Measurements from ENCODE around the gene SEMA6A.
A peak's percentile ranks its signal among the peaks of the same experiment; 100 is the strongest.
"Not testable (repeated sequence)": the region's sequence is repeated elsewhere in the genome, so short reads cannot be mapped to it uniquely, and the experiment has no call there.

Gene SEMA6A

DNA sequence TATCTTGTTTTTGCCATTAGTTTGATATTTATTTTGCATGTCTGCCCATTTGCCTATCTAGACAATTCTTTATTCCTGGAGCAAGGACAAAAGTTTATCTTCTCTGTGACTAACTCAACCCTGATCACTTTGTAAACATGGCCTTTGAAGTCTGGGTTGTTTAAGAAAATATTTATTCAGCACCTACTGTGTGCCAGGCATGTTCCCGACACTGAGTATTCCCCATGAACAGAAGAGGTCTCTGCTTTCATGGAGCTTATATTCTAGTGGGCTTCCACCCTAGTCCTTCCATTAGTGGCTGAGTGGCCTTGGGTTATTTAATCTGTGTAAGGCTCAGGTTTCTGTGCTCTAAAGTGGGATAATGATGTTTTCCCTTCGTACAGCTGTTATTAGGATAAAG lies 49.7 kb downstream of the SEMA6A start:
- DNase-seq: no peak

DNA sequence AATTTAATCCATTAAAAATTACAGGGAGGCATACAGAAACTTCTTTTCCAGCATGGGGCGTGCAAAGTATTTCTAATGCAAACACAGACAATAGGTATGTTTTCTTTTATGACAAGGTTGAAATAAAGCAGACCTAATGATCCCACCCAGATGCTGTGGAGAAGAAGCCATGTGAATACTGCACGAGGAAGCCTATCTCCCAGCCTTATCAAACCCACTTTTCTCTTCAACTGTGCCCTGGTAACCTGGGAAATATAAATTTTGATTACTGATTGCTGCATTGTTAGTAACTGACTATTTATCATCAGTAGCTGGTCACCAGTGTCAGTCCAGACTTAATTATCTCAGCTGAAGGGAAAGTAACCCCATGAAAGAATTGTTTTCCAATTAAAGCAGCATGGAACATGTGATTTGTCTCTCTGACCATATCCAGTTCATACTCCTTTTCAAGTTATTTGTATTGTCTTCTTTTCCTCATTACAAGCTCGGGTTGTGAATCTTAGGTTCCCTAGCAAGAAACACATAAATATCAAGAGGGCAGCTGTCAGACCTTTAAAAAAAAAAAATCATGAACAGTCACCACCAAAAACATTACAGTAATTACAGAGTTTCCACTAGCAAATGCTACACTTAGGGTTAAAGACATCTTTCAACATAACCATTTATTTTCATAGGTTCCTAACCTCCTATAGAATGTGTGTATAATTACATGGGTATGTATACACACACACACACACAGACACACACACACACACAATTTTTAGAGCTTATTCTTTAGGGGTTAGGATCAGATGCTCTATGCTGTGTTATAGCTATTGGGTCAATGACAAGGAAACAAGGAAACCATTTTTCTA lies 50.3 kb downstream of the SEMA6A start:
- DNase-seq: no peak

GRCh38 chr5:116523182-116523581 lies 51.4 kb downstream of the SEMA6A start:
- not testable (repeated sequence) for DNase-seq

DNA sequence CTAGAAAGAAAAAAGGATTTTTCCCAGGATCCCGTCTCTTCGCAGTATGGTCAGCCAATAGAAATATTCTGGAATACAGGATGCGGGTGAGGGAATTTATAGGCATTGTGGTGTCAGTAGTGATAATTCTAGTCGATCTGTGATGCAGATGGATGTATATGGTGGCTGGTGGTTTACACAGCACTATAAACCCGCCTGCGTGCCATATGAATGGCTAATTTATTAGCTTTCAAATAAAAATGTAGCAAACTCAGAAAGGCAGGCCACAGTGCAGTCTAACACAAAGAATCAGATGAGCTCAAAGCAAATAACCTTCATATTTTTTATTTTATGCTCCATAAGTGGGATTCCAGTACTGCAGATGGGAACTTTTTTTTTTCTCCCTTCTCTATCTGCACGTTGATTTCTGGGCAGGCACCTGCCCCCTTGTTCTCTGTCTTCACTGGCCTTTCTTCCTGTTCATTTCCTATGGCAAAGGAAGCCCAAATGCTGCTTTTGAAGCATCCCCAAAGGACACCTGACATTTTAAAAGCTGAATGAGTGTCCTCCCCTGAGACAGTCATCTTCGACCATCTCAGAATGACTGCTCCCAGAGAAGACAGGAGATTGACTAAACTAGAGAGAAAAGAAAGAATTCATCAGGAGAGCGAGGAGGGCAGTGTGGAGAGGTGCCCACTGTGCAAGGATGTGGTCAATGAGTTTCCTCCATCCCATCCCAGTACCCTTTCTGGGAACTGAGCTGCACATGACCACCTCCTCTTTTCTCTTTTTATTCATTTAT lies 52.1 kb downstream of the SEMA6A start:
- DNase-seq: no peak

- no peak for DNase-seq
These were observed 53.3 kb downstream of the SEMA6A start for GRCh38 chr5:116521173-116521872.

- DNase-seq: no peak
These were observed 53.9 kb downstream of the SEMA6A start for GRCh38 chr5:116520771-116521170.

GRCh38 chr5:116518423-116518822 lies 56.2 kb downstream of the SEMA6A start:
- DNase-seq: no peak

GRCh38 chr5:116517488-116517887 lies 57.1 kb downstream of the SEMA6A start:
- DNase-seq: no peak

DNA sequence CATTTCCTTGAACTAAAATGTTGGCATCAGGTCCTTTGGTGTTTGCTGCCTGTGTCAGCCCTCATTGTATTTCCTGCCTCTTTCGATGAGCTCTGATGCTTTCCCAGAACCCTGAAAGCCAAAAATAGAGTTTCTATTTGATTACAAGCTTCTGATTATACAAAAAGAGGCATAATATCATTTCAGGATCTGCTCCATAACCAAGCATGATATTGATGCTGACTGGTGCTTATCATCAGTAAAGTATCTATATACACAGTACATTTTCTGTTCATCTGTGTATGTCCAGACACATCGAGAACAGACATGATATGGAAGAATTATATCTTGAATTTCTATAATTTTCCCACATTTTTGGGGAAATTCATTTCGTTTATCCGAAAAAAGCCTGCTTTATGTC lies 58.6 kb downstream of the SEMA6A start:
- DNase-seq: no peak

DNA sequence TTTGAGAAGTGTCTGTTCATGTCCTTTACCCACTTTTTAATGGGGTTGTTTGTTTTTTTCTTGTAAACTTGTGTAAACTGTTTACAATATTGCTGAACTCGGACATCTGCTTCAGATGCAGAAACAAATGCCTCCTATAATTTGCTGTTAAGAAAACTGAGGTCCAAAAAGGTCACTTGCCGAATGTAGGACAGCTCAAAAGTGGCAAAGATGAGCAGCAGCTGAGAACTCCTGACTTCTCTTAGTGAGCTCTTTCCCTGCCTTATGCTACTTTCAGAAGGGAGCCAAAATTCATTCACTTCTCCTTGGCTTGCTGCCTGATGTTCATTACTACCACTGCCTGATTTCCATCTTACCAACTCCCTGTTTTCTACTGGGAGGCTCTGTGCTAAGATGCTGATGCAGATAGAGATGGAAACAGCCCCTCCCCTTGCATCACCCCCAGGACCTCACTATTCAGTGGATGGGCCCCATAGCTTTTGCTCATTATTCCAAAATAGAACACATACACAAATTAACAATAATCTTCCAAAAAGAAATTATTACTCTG lies 60.1 kb downstream of the SEMA6A start:
- no peak for DNase-seq

- DNase-seq: no peak
These were observed 64.1 kb downstream of the SEMA6A start for GRCh38 chr5:116510517-116510916.

GRCh38 chr5:116509483-116510244 lies 65.0 kb downstream of the SEMA6A start:
- DNase-seq: no peak

DNA sequence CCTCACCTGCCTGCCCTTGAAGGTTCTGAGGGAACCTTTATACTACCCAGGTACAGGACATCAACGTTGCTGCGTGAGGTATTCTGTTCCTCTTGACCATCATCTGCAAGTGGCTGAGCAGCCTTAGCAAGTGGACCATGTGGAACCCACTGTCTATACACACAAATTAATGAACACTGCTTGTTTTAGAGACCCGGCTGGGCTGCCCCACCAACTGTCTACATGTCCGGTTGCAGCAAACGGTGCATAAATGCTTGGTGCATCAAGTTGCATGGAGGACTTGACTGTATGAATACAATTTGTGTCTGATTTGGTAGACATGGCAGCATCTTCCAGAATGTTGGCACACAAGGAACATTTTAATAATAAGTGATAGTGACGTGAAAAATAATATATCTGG lies 65.8 kb downstream of the SEMA6A start:
- no peak for DNase-seq

GRCh38 chr5:116507941-116508655 lies 66.5 kb downstream of the SEMA6A start:
- no peak for DNase-seq

- no peak for DNase-seq
These were observed 67.5 kb downstream of the SEMA6A start for GRCh38 chr5:116507051-116507537.

GRCh38 chr5:116506488-116506887 lies 68.1 kb downstream of the SEMA6A start:
- no peak for DNase-seq

GRCh38 chr5:116504593-116505166 lies 69.9 kb downstream of the SEMA6A start:
- no peak for DNase-seq

DNA sequence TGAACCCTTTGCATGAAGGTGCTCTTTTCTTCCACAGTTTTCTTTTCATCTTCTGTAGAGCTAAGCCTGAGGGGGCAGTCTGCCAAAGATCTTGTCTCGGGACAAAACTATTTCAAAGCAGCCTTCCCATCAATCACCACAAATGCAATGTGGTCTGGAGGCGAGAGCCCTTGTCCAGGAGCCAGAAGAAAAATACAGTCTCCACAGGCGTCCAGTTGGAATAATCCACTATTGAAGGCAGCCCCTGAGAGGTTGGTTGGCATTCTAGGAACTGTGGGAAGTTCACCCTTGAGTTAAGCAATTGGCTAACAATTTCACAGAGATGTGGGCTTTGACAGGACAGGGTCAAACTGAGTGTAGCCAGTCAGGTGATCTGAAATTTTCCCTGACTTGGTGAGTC lies 72.0 kb downstream of the SEMA6A start:
- peak in 13 of 56 donors; percentile 3 to 46 (median 26) for DNase-seq

DNA sequence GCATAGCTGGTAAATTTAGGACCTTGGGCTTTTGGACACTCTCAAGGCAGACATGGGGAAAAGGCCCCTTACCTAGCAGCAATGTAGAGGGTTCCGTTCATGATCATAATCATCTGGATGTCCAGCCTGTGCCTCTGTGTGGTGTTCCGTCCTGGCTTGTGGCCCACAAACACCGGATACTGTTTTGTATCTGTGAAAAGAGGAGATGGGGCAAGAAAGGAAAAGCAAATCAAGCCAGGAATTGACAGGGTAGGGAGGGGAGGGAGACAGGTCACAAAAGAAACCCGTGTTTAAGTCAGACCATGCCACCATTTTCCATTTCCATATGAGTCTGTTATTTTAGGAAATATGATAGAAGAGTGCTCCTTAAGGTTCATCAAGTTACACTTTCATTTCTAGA lies 72.5 kb downstream of the SEMA6A start:
- no peak for DNase-seq
